Spleen (tissue), 7 donors: ENCODE results near the gene KIF6.

ENCODE experiments used
- POLR2A ChIP-seq, 3 donors: fragments of 450-650 bp; IDR thresholded peaks; one replicate each; pipeline ENCODE4 v1.5.1; 2017; ENCODE audit warnings: antibody characterized with exemption in 3 of 3, mild to moderate bottlenecking in 1 of 3
- TF ChIP-seq, protein P1 (sequence below), 11 experiments: fragments of 200-600 bp in 7 of 11; fragments of 450-650 bp in 4 of 11; sonication (generic) in 4 of 11; IDR thresholded peaks in 8 of 11; conservative IDR thresholded peaks in 3 of 11; 1 replicate in 7 of 11; 2 replicates in 4 of 11; pipeline versions ENCODE4 v1.4.0 to v1.8.0; 2016 to 2021; ENCODE audit warnings: antibody characterized with exemption in 11 of 11, inconsistent platforms in 4 of 11, mild to moderate bottlenecking in 1 of 11
- donor health status: DM: no; HTN: no; CAD: no; lungs with moderate emphysema.
- donor health status: DM: no; HTN: no; CAD: no.
- donor health status: DM: no; HTN: no; CAD: no.

DNA sequence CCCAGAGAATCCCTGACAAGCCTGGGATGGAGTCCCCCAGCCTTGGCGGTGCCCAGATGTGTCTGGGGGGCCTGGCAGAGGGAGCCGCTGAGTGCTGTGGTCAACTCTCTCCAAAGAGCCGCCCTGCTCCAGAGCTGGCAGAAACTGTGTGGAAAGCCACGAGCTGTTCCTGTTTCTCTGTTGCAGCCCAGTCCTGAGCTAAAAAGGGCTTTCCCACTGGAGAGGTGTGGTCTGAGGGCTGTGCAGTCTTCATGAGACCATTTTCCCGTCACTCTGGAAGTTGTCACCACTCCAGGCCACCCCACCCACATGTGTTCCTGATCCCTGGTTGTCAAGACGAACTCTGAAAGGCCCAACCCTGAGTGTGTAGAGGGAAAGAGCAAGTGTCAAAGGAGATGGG, 303.0 kb downstream of the KIF6 start:
- TF ChIP-seq, protein P1, sequence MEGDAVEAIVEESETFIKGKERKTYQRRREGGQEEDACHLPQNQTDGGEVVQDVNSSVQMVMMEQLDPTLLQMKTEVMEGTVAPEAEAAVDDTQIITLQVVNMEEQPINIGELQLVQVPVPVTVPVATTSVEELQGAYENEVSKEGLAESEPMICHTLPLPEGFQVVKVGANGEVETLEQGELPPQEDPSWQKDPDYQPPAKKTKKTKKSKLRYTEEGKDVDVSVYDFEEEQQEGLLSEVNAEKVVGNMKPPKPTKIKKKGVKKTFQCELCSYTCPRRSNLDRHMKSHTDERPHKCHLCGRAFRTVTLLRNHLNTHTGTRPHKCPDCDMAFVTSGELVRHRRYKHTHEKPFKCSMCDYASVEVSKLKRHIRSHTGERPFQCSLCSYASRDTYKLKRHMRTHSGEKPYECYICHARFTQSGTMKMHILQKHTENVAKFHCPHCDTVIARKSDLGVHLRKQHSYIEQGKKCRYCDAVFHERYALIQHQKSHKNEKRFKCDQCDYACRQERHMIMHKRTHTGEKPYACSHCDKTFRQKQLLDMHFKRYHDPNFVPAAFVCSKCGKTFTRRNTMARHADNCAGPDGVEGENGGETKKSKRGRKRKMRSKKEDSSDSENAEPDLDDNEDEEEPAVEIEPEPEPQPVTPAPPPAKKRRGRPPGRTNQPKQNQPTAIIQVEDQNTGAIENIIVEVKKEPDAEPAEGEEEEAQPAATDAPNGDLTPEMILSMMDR (IDR thresholded peaks at IDR 0.05 in 8 of 11, conservative IDR thresholded peaks at IDR 0.05 in 3 of 11): no peak
- TF ChIP-seq POLR2A (IDR thresholded peaks at IDR 0.05): no peak
